KMS-11 (cell line): Measurements from ENCODE around the gene ABI3BP.

Source experiments
- H2AFZ ChIP-seq: fragments of 200-600 bp; sonication (generic); 2 replicates; pipeline ENCODE4 v1.6.1; 2016; ENCODE audit warnings: antibody characterized with exemption, mixed run types, low read depth
- H3K27ac ChIP-seq: fragments of 200-600 bp; sonication (generic); 2 replicates; pipeline ENCODE4 v1.6.1; 2016; ENCODE audit warnings: mild to moderate bottlenecking, mixed run types
- H3K27me3 ChIP-seq: fragments of 200-600 bp; sonication (generic); 2 replicates; pipeline ENCODE4 v1.6.1; 2017; ENCODE audit warnings: mild to moderate bottlenecking, low read depth, mixed run types, moderate library complexity; ENCODE audit not compliant: insufficient read depth
- H3K36me3 ChIP-seq: fragments of 200-600 bp; sonication (generic); 2 replicates; pipeline ENCODE4 v1.6.1; 2017; ENCODE audit warnings: mild to moderate bottlenecking, mixed run types; ENCODE audit not compliant: insufficient read depth
- H3K4me1 ChIP-seq: fragments of 200-600 bp; sonication (generic); 2 replicates; pipeline ENCODE4 v1.6.1; 2016; ENCODE audit warnings: mild to moderate bottlenecking, low read depth, mixed run types; ENCODE audit not compliant: poor library complexity, severe bottlenecking
- H3K4me2 ChIP-seq: fragments of 200-600 bp; sonication (generic); 2 replicates; pipeline ENCODE4 v1.7.0; 2016; ENCODE audit warnings: mild to moderate bottlenecking, mixed run types
- H3K4me3 ChIP-seq: fragments of 200-600 bp; sonication (generic); IDR thresholded peaks from 2 replicates; pipeline ENCODE4 v1.6.1; 2017; ENCODE audit warnings: low read depth, low read length, mixed read lengths; ENCODE audit not compliant: insufficient read depth
- H3K79me2 ChIP-seq: fragments of 200-600 bp; sonication (generic); 2 replicates; pipeline ENCODE4 v1.6.1; 2016; ENCODE audit warnings: low read depth, mixed run types; ENCODE audit not compliant: insufficient read depth
- H3K9ac ChIP-seq: fragments of 200-600 bp; sonication (generic); 2 replicates; pipeline ENCODE4 v1.6.1; 2016; ENCODE audit warnings: mild to moderate bottlenecking, mixed run types
- H4K20me1 ChIP-seq: fragments of 200-600 bp; sonication (generic); 2 replicates; pipeline ENCODE4 v1.6.1; 2016; ENCODE audit warnings: mild to moderate bottlenecking, mixed run types; ENCODE audit not compliant: insufficient read depth
- TF ChIP-seq, protein P1 (sequence below): fragments of 200-600 bp; sonication (generic); conservative IDR thresholded peaks from 2 replicates; pipeline ENCODE4 v1.6.1; 2017; ENCODE audit warnings: low read depth, mild to moderate bottlenecking, antibody characterized with exemption, low read length, moderate library complexity, mixed read lengths

ABI3BP gene

GRCh38 chr3:100725935-100726513, 267.2 kb downstream of the ABI3BP start:
- H4K20me1 ChIP-seq, result no peaks in the 10 kb centered on the region; the same call in 1 of the 2 replicates
- H3K27ac ChIP-seq, result no peak overlapping the region
- peaks cover 11% of the 10 kb centered on the region; the same call in 1 of the 2 replicates for H3K79me2 ChIP-seq

GRCh38 chr3:100720426-100720825, 272.8 kb downstream of the ABI3BP start:
- Histone ChIP-seq H3K79me2 (peaks cover 49% of the 10 kb centered on the region), H3K4me3 (no peak overlapping the region), H3K4me2 (no peak overlapping the region), H3K4me1 (no peaks in the 10 kb centered on the region), H3K27me3 (no peaks in the 10 kb centered on the region), H2AFZ (no peak overlapping the region), H3K9ac (no peak overlapping the region), H3K27ac (no peak overlapping the region), H4K20me1 (peaks cover 20% of the 10 kb centered on the region), H3K36me3 (0 out of 2 replicates have a peak, but pooled peaks cover 7% of the 10 kb centered on the region)
- TF ChIP-seq, protein P1, sequence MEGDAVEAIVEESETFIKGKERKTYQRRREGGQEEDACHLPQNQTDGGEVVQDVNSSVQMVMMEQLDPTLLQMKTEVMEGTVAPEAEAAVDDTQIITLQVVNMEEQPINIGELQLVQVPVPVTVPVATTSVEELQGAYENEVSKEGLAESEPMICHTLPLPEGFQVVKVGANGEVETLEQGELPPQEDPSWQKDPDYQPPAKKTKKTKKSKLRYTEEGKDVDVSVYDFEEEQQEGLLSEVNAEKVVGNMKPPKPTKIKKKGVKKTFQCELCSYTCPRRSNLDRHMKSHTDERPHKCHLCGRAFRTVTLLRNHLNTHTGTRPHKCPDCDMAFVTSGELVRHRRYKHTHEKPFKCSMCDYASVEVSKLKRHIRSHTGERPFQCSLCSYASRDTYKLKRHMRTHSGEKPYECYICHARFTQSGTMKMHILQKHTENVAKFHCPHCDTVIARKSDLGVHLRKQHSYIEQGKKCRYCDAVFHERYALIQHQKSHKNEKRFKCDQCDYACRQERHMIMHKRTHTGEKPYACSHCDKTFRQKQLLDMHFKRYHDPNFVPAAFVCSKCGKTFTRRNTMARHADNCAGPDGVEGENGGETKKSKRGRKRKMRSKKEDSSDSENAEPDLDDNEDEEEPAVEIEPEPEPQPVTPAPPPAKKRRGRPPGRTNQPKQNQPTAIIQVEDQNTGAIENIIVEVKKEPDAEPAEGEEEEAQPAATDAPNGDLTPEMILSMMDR, result no peak

More at GRCh38 chr3:100725935-100726513, 267.2 kb downstream of the ABI3BP start:
- H3K36me3 ChIP-seq, result peaks cover 6% of the 10 kb centered on the region; the same call in 1 of the 2 replicates
- H3K4me3 ChIP-seq, result no peak overlapping the region
- no peaks in the 10 kb centered on the region for H3K27me3 ChIP-seq
- H3K9ac ChIP-seq, result no peak overlapping the region
- no peak overlapping the region for H3K4me2 ChIP-seq
- no peak overlapping the region for H2AFZ ChIP-seq
- TF ChIP-seq, protein P1, result no peak
- H3K4me1 ChIP-seq, result peaks cover 28% of the 10 kb centered on the region

- H3K9ac ChIP-seq, result no peak overlapping the region
- no peaks in the 10 kb centered on the region for H3K27me3 ChIP-seq
- no peak overlapping the region for H2AFZ ChIP-seq
- peaks cover 60% of the 10 kb centered on the region for H3K79me2 ChIP-seq
- peaks cover 7% of the 10 kb centered on the region; the same call in 1 of the 2 replicates for H3K36me3 ChIP-seq
- TF ChIP-seq, protein P1, result no peak
- H3K4me1 ChIP-seq, result no peaks in the 10 kb centered on the region
- H4K20me1 ChIP-seq, result peaks cover 20% of the 10 kb centered on the region
- H3K4me3 ChIP-seq, result no peak overlapping the region
- H3K4me2 ChIP-seq, result no peak overlapping the region
- no peak overlapping the region for H3K27ac ChIP-seq
Measured at GRCh38 chr3:100719136-100719535, 274.1 kb downstream of the ABI3BP start.

GRCh38 chr3:100717637-100718487, 275.4 kb downstream of the ABI3BP start:
- Histone ChIP-seq H3K27ac (no peak overlapping the region), H3K9ac (no peak overlapping the region), H2AFZ (no peak overlapping the region), H3K36me3 (peaks cover 7% of the 10 kb centered on the region; the same call in 1 of the 2 replicates), H3K4me1 (no peaks in the 10 kb centered on the region), H3K4me2 (no peak overlapping the region), H3K79me2 (peaks cover 72% of the 10 kb centered on the region), H3K27me3 (no peaks in the 10 kb centered on the region), H3K4me3 (no peak overlapping the region), H4K20me1 (peaks cover 20% of the 10 kb centered on the region)
- TF ChIP-seq, protein P1, result no peak
